Loucy (cell line): ENCODE data around the gene ABLIM1.

Experiments
- H2AFZ ChIP-seq: fragments of 200-600 bp; sonication (generic); 2 replicates; pipeline ENCODE4 v1.6.0; 2016; ENCODE audit warnings: antibody characterized with exemption, mild to moderate bottlenecking, low read length, moderate library complexity
- H3F3A ChIP-seq: fragments of 200-600 bp; 2 replicates; pipeline ENCODE4 v1.6.0; 2016; ENCODE audit warnings: antibody characterized with exemption, low read depth, mild to moderate bottlenecking
- H3K27me3 ChIP-seq: fragments of 200-600 bp; sonication (generic); 2 replicates; pipeline ENCODE4 v1.6.1; 2014; ENCODE audit warnings: low read length, mild to moderate bottlenecking; ENCODE audit not compliant: insufficient read depth, poor library complexity, severe bottlenecking
- H3K36me3 ChIP-seq: fragments of 200-600 bp; sonication (generic); 2 replicates; pipeline ENCODE4 v1.6.1; 2016; ENCODE audit warnings: low read length; ENCODE audit not compliant: insufficient read depth
- H3K4me1 ChIP-seq: fragments of 200-600 bp; sonication (generic); 2 replicates; pipeline ENCODE4 v1.5.1; 2014; ENCODE audit warnings: low read length, mild to moderate bottlenecking; ENCODE audit not compliant: insufficient read depth, poor library complexity, severe bottlenecking
- H3K4me2 ChIP-seq: fragments of 200-600 bp; sonication (generic); 2 replicates; pipeline ENCODE4 v1.6.0; 2014; ENCODE audit warnings: antibody characterized with exemption, low read length, low read depth, mild to moderate bottlenecking; ENCODE audit not compliant: poor library complexity, severe bottlenecking
- H3K4me3 ChIP-seq: fragments of 200-600 bp; sonication (generic); 2 replicates; pipeline ENCODE4 v1.5.1; 2014; ENCODE audit warnings: low read length, mild to moderate bottlenecking, mixed read lengths; ENCODE audit not compliant: poor library complexity, severe bottlenecking
- H3K79me2 ChIP-seq: fragments of 200-600 bp; sonication (generic); 2 replicates; pipeline ENCODE4 v1.6.1; 2014; ENCODE audit warnings: low read length; ENCODE audit not compliant: insufficient read depth
- H3K9ac ChIP-seq: fragments of 200-600 bp; sonication (generic); 2 replicates; pipeline ENCODE4 v1.6.0; 2014; ENCODE audit warnings: mild to moderate bottlenecking, low read depth, low read length, moderate library complexity; ENCODE audit not compliant: poor library complexity, severe bottlenecking
- H3K9me2 ChIP-seq: fragments of 200-600 bp; sonication (generic); replicated peaks from 2 replicates; pipeline ENCODE4 v1.6.1; 2016; ENCODE audit warnings: low read depth, low read length, mixed read lengths
- H3K9me3 ChIP-seq: fragments of 200-600 bp; sonication (generic); 2 replicates; pipeline ENCODE4 v1.6.1; 2014; ENCODE audit warnings: mild to moderate bottlenecking, antibody characterized with exemption, low read length, low read depth; ENCODE audit not compliant: insufficient read depth
- H4K20me1 ChIP-seq: fragments of 200-600 bp; sonication (generic); 2 replicates; pipeline ENCODE4 v1.6.0; 2014; ENCODE audit warnings: antibody characterized with exemption, low read length, mild to moderate bottlenecking; ENCODE audit not compliant: insufficient read depth, poor library complexity, severe bottlenecking
- EZH2phosphoT487 ChIP-seq: fragments of 200-600 bp; IDR thresholded peaks from 2 replicates; pipeline ENCODE4 v1.6.1; 2018; ENCODE audit warnings: antibody characterized with exemption, mild to moderate bottlenecking, moderate library complexity, borderline replicate concordance
- TF ChIP-seq, protein P1 (sequence below): fragments of 200-600 bp; sonication (generic); conservative IDR thresholded peaks from 2 replicates; pipeline ENCODE4 v1.5.1; 2014; ENCODE audit warnings: mild to moderate bottlenecking, antibody characterized with exemption, low read length

The ABLIM1 gene

DNA sequence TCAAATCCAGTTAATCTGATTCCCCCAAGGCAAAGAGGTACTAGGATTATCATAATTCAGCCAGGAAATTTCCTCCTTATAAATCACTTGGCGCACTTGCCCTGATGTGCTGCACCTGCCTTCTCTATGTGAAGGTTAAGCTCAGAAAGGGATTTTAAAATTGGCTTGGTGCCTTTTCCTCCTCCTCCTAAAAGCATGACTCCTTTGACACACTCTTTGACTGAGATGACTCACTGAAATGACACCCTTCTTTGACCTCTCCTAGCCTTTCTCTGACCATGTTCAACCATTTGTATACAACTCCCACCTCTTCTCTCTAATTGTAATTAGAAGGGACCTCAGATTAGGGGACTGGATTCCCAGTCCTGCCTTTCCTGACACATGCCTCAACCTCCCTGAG lies 46.5 kb downstream of the ABLIM1 start:
- no peaks in the 10 kb centered on the region for H3K4me1 ChIP-seq
- no peaks in the 10 kb centered on the region for H3K9me2 ChIP-seq
- TF ChIP-seq EZH2phosphoT487, result no peak
- TF ChIP-seq, protein P1, sequence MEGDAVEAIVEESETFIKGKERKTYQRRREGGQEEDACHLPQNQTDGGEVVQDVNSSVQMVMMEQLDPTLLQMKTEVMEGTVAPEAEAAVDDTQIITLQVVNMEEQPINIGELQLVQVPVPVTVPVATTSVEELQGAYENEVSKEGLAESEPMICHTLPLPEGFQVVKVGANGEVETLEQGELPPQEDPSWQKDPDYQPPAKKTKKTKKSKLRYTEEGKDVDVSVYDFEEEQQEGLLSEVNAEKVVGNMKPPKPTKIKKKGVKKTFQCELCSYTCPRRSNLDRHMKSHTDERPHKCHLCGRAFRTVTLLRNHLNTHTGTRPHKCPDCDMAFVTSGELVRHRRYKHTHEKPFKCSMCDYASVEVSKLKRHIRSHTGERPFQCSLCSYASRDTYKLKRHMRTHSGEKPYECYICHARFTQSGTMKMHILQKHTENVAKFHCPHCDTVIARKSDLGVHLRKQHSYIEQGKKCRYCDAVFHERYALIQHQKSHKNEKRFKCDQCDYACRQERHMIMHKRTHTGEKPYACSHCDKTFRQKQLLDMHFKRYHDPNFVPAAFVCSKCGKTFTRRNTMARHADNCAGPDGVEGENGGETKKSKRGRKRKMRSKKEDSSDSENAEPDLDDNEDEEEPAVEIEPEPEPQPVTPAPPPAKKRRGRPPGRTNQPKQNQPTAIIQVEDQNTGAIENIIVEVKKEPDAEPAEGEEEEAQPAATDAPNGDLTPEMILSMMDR, result no peak
- H4K20me1 ChIP-seq, result peaks cover 10% of the 10 kb centered on the region
- no peak overlapping the region for H3K9ac ChIP-seq
- H3F3A ChIP-seq, result no peaks in the 10 kb centered on the region
- no peak overlapping the region for H3K4me3 ChIP-seq
- H2AFZ ChIP-seq, result no peak overlapping the region
- peaks cover 24% of the 10 kb centered on the region; the same call in 1 of the 2 replicates for H3K36me3 ChIP-seq
- H3K79me2 ChIP-seq, result peaks cover 18% of the 10 kb centered on the region; the same call in 1 of the 2 replicates
- H3K9me3 ChIP-seq, result no peaks in the 10 kb centered on the region
- no peak overlapping the region for H3K4me2 ChIP-seq
- H3K27me3 ChIP-seq, result no peaks in the 10 kb centered on the region

GRCh38 chr10:114609518-114610426 lies 48.3 kb downstream of the ABLIM1 start:
- Histone ChIP-seq H3K4me3 (no peak overlapping the region), H3K9me2 (no peaks in the 10 kb centered on the region), H2AFZ (no peak overlapping the region), H4K20me1 (peaks cover 10% of the 10 kb centered on the region), H3F3A (no peaks in the 10 kb centered on the region; the same call in 1 of the 2 replicates), H3K9me3 (no peaks in the 10 kb centered on the region), H3K27me3 (no peaks in the 10 kb centered on the region), H3K79me2 (peaks cover 27% of the 10 kb centered on the region; the same call in 1 of the 2 replicates), H3K36me3 (peaks cover 29% of the 10 kb centered on the region; the same call in 1 of the 2 replicates), H3K4me1 (peaks cover 8% of the 10 kb centered on the region), H3K4me2 (no peak overlapping the region), H3K9ac (no peak overlapping the region)
- TF ChIP-seq, protein P1, result no peak
- TF ChIP-seq EZH2phosphoT487, result no peak

DNA sequence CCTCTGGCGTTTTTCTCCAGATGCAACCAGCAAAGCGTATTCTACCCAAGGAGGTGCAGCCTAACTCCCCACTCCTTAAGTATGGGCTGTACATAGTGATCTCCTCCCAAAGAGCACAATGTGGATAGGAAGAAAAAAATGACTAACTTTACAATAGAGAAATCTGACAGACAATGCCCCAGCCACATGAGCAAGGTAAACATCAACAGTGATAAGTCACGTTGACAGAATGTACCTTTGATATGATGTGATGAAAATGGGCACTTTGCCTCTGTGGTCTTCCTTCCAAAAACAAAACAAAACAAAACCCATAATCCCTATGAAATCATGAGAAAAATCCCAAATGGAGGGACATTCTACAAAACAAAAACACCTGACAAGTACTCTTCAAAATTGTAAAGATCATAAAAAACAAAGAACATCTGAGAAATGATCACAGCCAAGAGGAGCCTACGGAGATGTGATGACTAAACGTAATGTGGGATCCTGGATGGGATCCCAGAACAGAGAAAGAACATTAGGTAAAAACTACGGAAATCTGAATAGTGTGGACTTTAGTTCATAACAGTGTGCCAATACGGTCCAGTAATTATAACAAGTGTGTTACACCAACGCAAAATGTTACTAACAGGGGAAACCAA lies 50.6 kb downstream of the ABLIM1 start:
- peaks cover 16% of the 10 kb centered on the region for H3K4me1 ChIP-seq
- no peak overlapping the region for H3K4me3 ChIP-seq
- H4K20me1 ChIP-seq, result peaks cover 25% of the 10 kb centered on the region
- H3K27me3 ChIP-seq, result no peaks in the 10 kb centered on the region
- H3K79me2 ChIP-seq, result peaks cover 31% of the 10 kb centered on the region; the same call in 1 of the 2 replicates
- no peaks in the 10 kb centered on the region; the same call in 1 of the 2 replicates for H3F3A ChIP-seq
- no peak overlapping the region for H2AFZ ChIP-seq
- H3K4me2 ChIP-seq, result no peak overlapping the region
- no peaks in the 10 kb centered on the region for H3K9me2 ChIP-seq
- H3K9me3 ChIP-seq, result no peaks in the 10 kb centered on the region
- no peak overlapping the region for H3K9ac ChIP-seq
- TF ChIP-seq EZH2phosphoT487, result no peak
- TF ChIP-seq, protein P1, result no peak
- peaks cover 24% of the 10 kb centered on the region; the same call in 1 of the 2 replicates for H3K36me3 ChIP-seq
